ENCODE data around the gene TRIM7.

DNA sequence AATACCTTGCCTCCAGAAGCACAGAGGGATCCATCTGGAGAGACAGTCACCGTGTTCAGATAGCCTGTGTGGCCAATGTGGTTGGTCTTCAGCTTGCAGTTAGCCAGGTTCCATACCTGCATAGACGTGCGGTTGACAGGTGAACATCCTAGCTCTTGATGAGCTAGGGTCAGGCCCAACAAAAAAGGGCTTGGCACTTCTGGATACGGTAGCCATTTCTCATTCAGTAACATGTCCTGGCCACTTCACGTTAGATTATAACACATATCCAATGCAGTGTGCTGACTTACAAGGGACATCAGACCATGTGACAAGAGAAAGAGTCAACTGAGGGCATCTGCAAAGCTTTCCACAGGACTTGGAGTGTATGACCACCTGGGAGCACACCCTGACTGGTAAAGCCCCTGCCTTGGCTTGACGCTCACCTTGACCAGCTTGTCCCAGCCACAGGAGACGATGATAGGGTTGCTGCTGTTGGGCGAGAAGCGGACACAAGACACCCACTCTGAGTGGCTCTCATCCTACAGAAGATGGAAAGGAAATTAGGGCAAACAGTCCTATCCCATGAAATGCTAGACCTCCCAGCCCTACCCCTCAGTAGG, 34.2 kb upstream of the TRIM7 start:
- TF ChIP-seq CTCF (conservative IDR thresholded peaks at IDR 0.05 in 1 of 2, IDR thresholded peaks at IDR 0.05 in 1 of 2; ENCODE audit: low read depth in 1 of 2, low read length in 2 of 2) (no peak), EZH2 (IDR thresholded peaks at IDR 0.05; ENCODE audit: low read length, missing control alignments) (no peak)

Measured in fibroblast of lung (primary cell).